Stimulated activated CD4-positive, alpha-beta T cell treated with anti-CD3 and anti-CD28 coated beads, Interleukin-4, amount 100 ng/mL, for 4 hours (primary cell): ENCODE results near the gene NAPEPLD.
"Not testable (repeated sequence)": the region's sequence is repeated elsewhere in the genome, so short reads cannot be mapped to it uniquely, and the experiment has no call there.

Experiments
- DNase-seq, 2 experiments: peaks; one replicate each; pipeline ENCODE4 v3.0.0-alpha.2; 2020

Gene NAPEPLD

DNA sequence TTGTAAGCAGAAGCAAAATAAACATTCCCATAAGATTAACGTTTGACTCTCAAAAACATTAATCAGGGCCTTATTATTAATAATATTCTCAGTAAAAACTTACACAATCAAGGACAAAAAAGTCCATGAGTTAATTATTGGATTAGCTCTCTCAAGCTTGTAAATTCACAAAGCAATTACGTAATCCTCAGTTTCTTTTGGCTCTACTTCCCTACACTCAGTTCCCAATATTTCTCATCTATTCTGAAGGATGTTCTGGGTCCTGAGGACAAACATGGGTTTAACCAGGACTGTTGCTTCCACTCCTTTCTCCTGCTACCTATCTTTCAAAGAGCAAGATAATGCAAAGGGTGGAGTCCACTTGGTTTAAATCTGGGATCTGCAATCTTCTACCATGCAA, 89.4 kb downstream of the NAPEPLD start:
- no peak for DNase-seq

- DNase-seq = no peak
These were observed 90.8 kb downstream of the NAPEPLD start for GRCh38 chr7:103058122-103058521.

DNA sequence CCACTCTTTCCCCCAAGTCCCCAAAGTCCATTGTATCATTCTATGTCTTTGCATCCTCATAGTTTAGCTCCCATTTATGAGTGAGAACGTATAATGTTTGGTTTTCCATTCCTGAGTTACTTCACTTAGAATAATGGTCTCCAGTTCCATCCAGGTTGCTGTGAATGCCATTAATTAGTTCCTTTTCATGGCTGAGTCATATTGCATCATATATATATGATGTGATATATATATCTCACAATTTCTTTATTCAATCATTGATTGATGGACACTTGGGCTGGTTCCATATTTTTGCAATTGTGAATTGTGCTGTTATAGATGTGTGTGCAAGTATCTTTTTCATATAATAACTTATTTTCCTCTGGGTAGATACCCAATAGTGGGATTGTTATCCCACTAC, 92.9 kb downstream of the NAPEPLD start:
- not testable (repeated sequence) for DNase-seq

DNA sequence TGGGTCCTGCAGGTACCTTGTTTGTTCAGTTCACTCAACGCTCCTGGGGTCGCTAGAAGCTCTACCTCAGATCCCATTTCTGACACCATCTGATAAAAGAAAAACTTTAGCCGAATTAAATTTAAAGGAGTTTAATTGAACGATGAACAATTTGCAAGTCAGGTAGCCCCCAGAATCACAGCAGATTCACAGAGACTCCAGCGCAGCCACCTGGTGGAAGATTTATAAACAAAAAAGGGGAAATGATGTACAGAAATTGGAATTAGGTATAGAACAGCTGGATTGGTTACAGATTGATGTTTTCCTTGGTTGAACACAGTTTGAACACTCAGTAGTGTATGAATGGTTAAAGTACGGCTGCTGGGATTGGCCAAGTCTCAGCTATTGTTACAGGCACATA, 97.4 kb downstream of the NAPEPLD start:
- no peak for DNase-seq
